PC-3 (cell line): ENCODE measurements around the gene STUB1.

Source experiments
- CTCF ChIP-seq: fragments of 300-600 bp; sonication (generic); conservative IDR thresholded peaks from 2 replicates; pipeline ENCODE4 v1.5.1; 2017; ENCODE audit warnings: antibody characterized with exemption, low read depth, mild to moderate bottlenecking, low read length
- EZH2 ChIP-seq: fragments of 300-600 bp; sonication (generic); IDR thresholded peaks from one replicate; pipeline ENCODE4 v1.6.1; 2017; ENCODE audit warnings: antibody characterized with exemption, mild to moderate bottlenecking, low read length; ENCODE audit not compliant: unreplicated experiment
- EZH2phosphoT487 ChIP-seq: fragments of 300-600 bp; sonication (generic); IDR thresholded peaks from 2 replicates; pipeline ENCODE4 v1.6.1; 2018; ENCODE audit warnings: mild to moderate bottlenecking, antibody characterized with exemption, low read length, borderline replicate concordance

- TF ChIP-seq CTCF (no peak), EZH2 (no peak), EZH2phosphoT487 (no peak)
These were observed 7.8 kb upstream of the STUB1 start for GRCh38 chr16:672371-672770.
